Adrenal gland (tissue), 5 donors: ENCODE results near the gene PARD6B.

Experiments
- CTCF ChIP-seq, 6 experiments: fragments of 450-650 bp in 4 of 6; fragments of 200-600 bp in 2 of 6; sonication (generic) in 1 of 6; IDR thresholded peaks; 1 replicate in 5 of 6; 2 replicates in 1 of 6; pipeline versions ENCODE4 v1.5.1 to v1.8.0; 2016 to 2021; ENCODE audit warnings: antibody characterized with exemption in 6 of 6, mild to moderate bottlenecking in 2 of 6, moderate library complexity in 1 of 6
- POLR2A ChIP-seq, 2 donors: fragments of 450-650 bp; IDR thresholded peaks; one replicate each; pipeline ENCODE4 v1.6.1; 2017; ENCODE audit warnings: antibody characterized with exemption in 2 of 2, mild to moderate bottlenecking in 2 of 2, moderate library complexity in 1 of 2
- donor health status: DM: no; HTN: no; CAD: no.

GRCh38 chr20:50720582-50720981, 10.8 kb upstream of the PARD6B start:
- no peak for TF ChIP-seq CTCF (IDR thresholded peaks at IDR 0.05)
- no peak for TF ChIP-seq POLR2A (IDR thresholded peaks at IDR 0.05)
